Activated CD8-positive, alpha-beta memory T cell treated with anti-CD3 and anti-CD28 coated beads, Interleukin-2, amount 50 U/mL, for 1 hour (primary cell): ENCODE results near the gene TCF15.

Experiments
- DNase-seq: peaks from one replicate; pipeline ENCODE4 v3.0.0-alpha.2; 2020; ENCODE audit errors: extremely low read depth

Gene TCF15

GRCh38 chr20:611047-611842 lies 1.1 kb upstream of the TCF15 start:
- DNase-seq = no peak

- no peak for DNase-seq
Measured at GRCh38 chr20:609371-609964, 641 bp downstream of the TCF15 start.

DNA sequence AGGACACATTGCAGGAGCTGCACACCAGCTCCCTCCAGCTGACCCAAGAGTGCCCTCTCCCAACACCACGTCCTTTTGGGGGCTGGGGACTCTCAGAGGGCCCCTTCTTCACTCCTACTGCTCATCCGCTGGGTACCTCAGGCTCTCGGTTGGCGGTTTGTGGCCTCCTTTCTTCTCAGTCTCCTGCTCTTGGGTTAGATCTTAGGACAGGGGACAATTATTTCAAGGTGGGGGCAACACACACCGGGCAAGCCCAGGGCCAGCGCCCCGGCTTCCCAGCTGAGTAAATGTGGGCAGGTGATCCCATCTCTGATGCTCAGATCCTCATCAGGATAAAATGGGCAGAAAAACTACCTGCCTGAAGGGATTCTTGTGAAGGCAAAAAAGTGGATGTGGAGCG lies 1.1 kb downstream of the TCF15 start:
- no peak for DNase-seq

GRCh38 chr20:607476-607875 lies 2.6 kb downstream of the TCF15 start:
- no peak for DNase-seq

DNA sequence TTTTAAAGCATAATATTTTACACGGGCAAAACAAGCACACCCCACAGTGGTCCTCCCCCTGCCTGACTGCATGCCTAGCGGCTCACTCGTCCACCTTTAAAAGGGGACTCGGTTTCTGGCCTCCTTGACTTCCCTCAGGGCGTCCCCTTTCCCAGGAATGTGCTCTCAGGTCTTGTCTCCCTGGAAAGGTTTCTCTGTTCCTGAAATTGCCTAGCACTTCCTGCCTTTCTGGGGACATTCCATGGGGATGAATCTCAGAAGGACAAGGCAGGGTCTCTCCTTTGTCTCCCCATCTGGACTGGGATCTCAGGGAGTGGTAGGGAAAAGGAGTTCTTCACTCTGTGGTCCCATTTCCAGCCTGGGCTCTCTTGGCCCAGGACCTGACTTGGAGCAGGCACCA lies 4.9 kb downstream of the TCF15 start:
- DNase-seq = no peak

- DNase-seq = no peak
Measured at GRCh38 chr20:603116-603640, 6.9 kb downstream of the TCF15 start.

DNA sequence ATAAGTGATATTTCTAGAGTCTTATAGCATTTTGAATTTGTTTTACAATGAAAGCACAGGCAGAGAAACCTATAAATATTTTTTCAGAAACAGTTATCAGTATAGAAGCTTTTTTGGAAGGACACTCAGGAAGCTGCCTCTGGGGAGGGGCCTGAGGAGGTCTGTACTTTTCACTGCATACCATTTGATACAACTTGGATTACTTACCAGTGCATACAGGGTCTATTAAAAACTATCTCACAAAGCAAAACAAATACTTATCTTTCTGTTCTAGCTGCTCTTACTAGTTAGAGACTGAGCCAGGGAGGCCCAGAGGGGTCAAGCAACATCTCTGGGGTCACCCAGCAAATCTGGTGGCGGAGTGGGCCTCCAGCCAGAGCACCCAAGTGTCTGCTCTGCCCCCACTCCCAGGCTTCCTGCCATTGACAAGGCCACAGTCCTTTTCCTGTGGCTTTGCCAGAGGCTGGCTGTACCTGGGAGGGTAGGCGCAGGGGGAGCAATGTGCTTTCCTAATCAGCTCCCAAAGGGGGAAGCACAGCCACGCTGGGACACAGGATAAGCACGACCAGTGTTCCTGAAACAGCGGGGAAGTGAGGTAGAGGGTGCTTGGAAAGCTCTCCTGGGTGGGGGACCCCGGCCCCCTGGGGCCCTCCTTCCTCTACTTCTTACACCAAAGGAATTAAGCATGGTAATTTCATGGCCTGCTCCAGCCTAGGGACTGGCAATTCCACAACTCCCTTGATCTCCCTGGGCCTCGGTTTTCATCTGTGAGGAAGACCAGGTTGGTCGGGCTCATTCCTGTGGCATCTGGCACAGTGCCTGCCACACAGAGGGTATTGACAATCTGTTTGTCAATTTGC lies 7.8 kb downstream of the TCF15 start:
- no peak for DNase-seq

DNA sequence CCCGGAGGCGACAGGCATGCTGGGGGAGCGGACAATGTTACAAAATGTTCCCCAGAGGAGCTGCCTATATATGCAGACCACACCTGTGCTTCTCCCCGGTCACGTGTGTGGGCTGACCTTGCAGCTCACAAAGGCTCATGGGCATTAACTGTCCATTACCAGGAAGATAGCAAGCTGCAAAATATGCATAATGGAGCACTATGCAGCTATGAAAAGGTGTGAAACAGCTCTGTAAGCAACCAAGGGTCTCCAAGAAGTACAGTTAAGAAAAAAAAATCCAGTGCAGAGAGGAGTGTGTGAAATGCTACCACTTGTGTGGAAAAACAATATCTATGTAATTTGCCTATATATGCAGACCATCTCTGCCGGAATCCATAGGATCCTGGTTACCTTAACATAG lies 9.4 kb downstream of the TCF15 start:
- DNase-seq = no peak

DNA sequence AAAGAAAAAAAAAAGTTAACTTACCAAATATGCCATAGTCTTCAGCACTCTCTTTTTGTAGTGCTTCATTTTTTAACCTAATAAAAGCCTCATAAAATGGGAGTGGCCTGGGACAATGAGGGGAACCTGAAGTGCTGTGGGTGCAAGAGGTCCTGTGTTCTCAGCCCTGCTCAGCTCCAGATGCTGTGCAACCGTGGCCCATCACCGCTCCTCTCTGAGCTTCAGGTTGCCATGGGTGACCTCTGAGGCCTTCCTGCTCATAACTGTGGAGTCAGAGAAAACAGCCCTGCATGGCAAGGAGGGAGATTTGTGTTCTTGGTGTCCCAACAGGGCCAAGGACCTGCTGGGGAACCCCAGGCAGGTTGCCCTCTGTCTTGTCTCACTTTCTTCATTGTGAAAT lies 10.0 kb downstream of the TCF15 start:
- DNase-seq = no peak

GRCh38 chr20:598133-598850 lies 11.8 kb downstream of the TCF15 start:
- no peak for DNase-seq

DNA sequence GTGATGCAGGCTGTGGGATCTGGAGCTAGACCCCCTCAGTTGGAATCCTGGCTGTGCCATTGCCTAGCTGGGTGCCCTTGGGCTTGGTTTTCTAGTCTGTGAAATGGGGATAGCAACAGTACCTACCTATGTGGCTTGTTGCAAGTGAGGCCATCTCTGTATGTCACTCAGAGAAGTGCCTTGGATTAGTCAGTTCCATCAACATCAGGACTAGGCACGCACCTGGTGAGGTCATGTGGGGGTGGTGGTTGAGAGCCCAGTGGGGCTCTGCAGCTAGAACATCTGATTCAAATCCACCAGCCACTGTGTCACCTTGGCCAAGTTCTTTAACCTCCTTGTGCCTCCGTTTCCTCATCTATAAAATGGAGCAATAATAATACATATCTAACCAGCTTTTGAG lies 12.5 kb downstream of the TCF15 start:
- DNase-seq = no peak

- DNase-seq = no peak
Measured at GRCh38 chr20:595330-596308, 14.5 kb downstream of the TCF15 start.

GRCh38 chr20:592506-592905 lies 17.6 kb downstream of the TCF15 start:
- no peak for DNase-seq

DNA sequence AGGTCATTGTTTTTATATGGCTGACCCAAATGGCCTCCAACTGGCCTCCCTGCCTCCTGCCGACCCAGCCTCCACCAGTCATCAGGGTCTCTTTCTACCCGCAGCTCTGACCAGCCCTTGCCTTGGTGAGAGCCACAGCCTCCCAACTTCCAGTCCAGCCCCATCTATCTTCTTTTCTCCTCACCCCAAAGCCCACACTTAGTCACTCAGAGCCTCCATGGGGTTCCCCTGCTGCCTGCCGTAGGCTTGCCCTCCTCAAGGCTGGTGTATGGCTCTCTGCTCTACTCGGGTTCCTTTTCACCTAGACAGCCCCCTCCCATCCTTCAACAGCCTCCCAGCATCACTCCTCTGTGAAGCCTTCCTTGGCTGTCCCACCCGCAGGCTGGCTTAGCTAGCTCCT lies 18.2 kb downstream of the TCF15 start:
- no peak for DNase-seq

GRCh38 chr20:588932-589672 lies 21.0 kb downstream of the TCF15 start:
- no peak for DNase-seq

- DNase-seq = no peak
Measured at GRCh38 chr20:588476-588875, 21.6 kb downstream of the TCF15 start.

DNA sequence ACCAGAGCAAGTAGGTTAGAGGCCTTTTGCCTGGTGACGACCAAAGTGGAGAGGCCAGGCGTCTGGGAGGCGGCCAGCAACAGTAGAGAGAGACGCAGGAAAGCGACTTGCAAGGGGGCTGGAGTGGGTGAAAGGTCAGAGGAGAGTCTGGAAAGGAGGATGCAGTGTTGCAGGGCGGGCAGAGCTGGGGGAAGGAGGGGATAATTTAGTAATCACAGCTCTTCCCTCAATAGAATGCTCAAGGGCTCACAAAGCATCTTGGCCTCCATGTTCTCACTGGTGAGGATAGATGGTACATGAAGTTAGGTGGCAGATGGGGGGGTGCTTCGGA lies 25.2 kb downstream of the TCF15 start:
- no peak for DNase-seq

- no peak for DNase-seq
Measured at GRCh38 chr20:584161-584970, 25.7 kb downstream of the TCF15 start.

DNA sequence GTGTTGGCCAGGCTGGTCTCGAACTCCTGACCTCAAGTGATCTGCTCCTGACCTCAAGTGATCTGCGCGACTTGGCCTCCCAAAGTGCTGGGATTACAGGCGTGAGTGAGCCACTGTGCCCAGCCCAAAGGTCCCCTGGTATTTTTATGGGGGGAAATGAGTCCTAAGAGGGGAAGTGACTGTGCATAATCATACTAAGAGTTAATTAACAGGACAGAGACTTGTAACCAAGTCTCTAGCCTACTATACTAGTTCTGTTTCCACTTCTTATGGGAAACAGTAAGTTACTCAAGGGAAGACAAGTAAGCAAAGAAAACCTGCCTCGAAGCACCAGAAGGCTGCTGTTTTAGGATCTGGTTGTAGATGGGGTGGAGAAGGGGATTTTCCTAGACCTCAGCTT lies 27.9 kb downstream of the TCF15 start:
- no peak for DNase-seq
